ENCODE data around the gene UBE2J1. TPM values are rescaled to one million over a fixed set of nuclear protein-coding genes. Genes with fewer than 3 reads are reported as not detected.

UBE2J1 gene
- total and polyA plus RNA-seq, 3 experiments from 2014 or later: 27.1 to 36.0 (median 27.2) TPM

- Mint-ChIP-seq H3K27ac (no peak overlapping the region), H3K4me1 (no peaks in the 10 kb centered on the region), H3K36me3 (peaks cover 0 to 13% (median 6%) of the 10 kb centered on the region in 3 donors), H3K4me3 (no peak overlapping the region), H3K9me3 (peaks cover 0 to 7% (median 4%) of the 10 kb centered on the region in 5 donors), H3K27me3 (peaks cover 4 to 8% of the 10 kb centered on the region in 2 donors)
- ChIA-PET POLR2A (interaction anchor here (0.6 kb wide), 1 partner anchor 24 kb away, joined by 3 read pairs; no protein-coding TSS in a partner anchor), CTCF (interaction anchor here (0.8 to 0.9 kb wide), 2 partner anchors 17 kb away, joined by 3 read pairs; no protein-coding TSS in a partner anchor)
- Histone ChIP-seq H3K9me3 (ENCODE audit: low read length) (no peaks in the 10 kb centered on the region), H3K36me3 (ENCODE audit: insufficient read depth, low read length) (no peaks in the 10 kb centered on the region), H3K4me3 (ENCODE audit: low read length) (no peak overlapping the region), H3K27ac (ENCODE audit: low read depth, low read length) (no peak overlapping the region), H3K27me3 (ENCODE audit: insufficient read depth, low read length, poor library complexity, severe bottlenecking) (no peaks in the 10 kb centered on the region), H3K4me1 (ENCODE audit: insufficient read depth, low read length) (no peaks in the 10 kb centered on the region)
- no peak for DNase-seq
Measured at GRCh38 chr6:89388846-89389245, 36.3 kb upstream of the UBE2J1 start.

DNA sequence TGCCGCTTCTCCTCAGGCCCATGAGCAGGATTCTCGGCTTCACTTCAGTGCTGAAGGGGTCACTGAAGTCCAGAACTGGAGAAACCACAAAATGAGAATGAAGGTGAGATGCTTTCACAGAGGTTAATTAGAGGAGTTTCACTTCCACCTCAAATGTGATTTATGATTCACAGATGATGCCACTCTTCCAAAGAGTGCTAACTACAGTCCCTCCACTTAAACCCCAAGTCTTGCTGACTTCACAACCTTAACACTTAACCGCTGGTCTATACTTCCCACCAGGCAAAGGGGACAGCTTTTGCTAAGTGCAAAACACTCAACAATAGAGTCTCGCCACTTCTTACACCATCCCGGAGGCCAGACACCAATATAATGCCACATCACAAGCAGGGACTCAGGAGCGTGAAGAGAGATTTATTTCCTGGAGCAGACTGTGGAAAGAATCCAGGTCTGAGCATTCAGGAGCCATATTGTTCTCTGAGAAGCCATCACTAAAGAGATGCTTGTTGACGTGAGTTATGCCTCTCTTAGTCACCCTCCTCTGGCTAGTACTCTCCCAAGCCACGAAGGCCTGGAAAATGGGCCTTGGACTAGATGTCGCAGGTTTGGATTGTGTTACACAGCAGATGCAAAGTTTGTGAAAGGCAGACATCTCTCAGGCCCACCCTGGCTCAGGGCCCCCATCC is 35.1 kb upstream of the UBE2J1 start:
- Mint-ChIP-seq H3K4me3 (no peak overlapping the region), H3K9me3 (peaks cover 0 to 2% (median 0%) of the 10 kb centered on the region in 5 donors), H3K36me3 (peaks cover 0 to 4% (median 0%) of the 10 kb centered on the region in 3 donors), H3K4me1 (no peaks in the 10 kb centered on the region), H3K27ac (peak overlapping the region in 1 of 8 donors; percentile 64), H3K27me3 (peaks cover 3 to 11% of the 10 kb centered on the region in 2 donors)
- CTCF ChIA-PET: interaction anchor here (0.9 kb wide), 1 partner anchor 16 kb away, joined by 3 read pairs; no protein-coding TSS in a partner anchor
- H3K27ac ChIP-seq (ENCODE audit: low read depth, low read length): no peak overlapping the region
- no peaks in the 10 kb centered on the region for H3K27me3 ChIP-seq (ENCODE audit: insufficient read depth, low read length, poor library complexity, severe bottlenecking)
- no peak for DNase-seq
- no peaks in the 10 kb centered on the region for H3K9me3 ChIP-seq (ENCODE audit: low read length)
- H3K4me3 ChIP-seq (ENCODE audit: low read length): no peak overlapping the region
- POLR2A ChIA-PET: interaction anchor here (1.0 kb wide), 1 partner anchor 8 kb away, joined by 3 read pairs; no protein-coding TSS in a partner anchor
- no peaks in the 10 kb centered on the region for H3K36me3 ChIP-seq (ENCODE audit: insufficient read depth, low read length)
- H3K4me1 ChIP-seq (ENCODE audit: insufficient read depth, low read length): no peaks in the 10 kb centered on the region

- Histone ChIP-seq H3K9me3 (ENCODE audit: low read length) (no peaks in the 10 kb centered on the region), H3K36me3 (ENCODE audit: insufficient read depth, low read length) (no peaks in the 10 kb centered on the region), H3K27ac (ENCODE audit: low read depth, low read length) (no peak overlapping the region), H3K27me3 (ENCODE audit: insufficient read depth, low read length, poor library complexity, severe bottlenecking) (no peaks in the 10 kb centered on the region), H3K4me1 (ENCODE audit: insufficient read depth, low read length) (no peaks in the 10 kb centered on the region), H3K4me3 (ENCODE audit: low read length) (no peak overlapping the region)
- CTCF ChIA-PET: no interaction called here
- peaks cover 0 to 4% (median 0%) of the 10 kb centered on the region in 3 donors for H3K36me3 Mint-ChIP-seq
- peaks cover 0 to 2% (median 0%) of the 10 kb centered on the region in 5 donors for H3K9me3 Mint-ChIP-seq
- H3K27me3 Mint-ChIP-seq: peaks cover 3 to 11% of the 10 kb centered on the region in 2 donors
- H3K4me3 Mint-ChIP-seq: no peak overlapping the region
- no peaks in the 10 kb centered on the region for H3K4me1 Mint-ChIP-seq
- POLR2A ChIA-PET: no interaction called here
- H3K27ac Mint-ChIP-seq: no peak overlapping the region
- DNase-seq: no peak
Measured at GRCh38 chr6:89386917-89387491, 34.5 kb upstream of the UBE2J1 start.

GRCh38 chr6:89385846-89386245 is 33.3 kb upstream of the UBE2J1 start:
- Mint-ChIP-seq H3K4me3 (no peak overlapping the region), H3K4me1 (no peaks in the 10 kb centered on the region), H3K36me3 (peaks cover 0 to 2% (median 0%) of the 10 kb centered on the region in 3 donors), H3K27ac (no peak overlapping the region), H3K9me3 (peaks cover 0 to 2% (median 0%) of the 10 kb centered on the region in 5 donors), H3K27me3 (peaks cover 3 to 11% of the 10 kb centered on the region in 2 donors)
- H3K4me1 ChIP-seq (ENCODE audit: insufficient read depth, low read length): no peaks in the 10 kb centered on the region
- H3K4me3 ChIP-seq (ENCODE audit: low read length): no peak overlapping the region
- H3K9me3 ChIP-seq (ENCODE audit: low read length): no peaks in the 10 kb centered on the region
- H3K36me3 ChIP-seq (ENCODE audit: insufficient read depth, low read length): no peaks in the 10 kb centered on the region
- ChIA-PET CTCF (interaction anchor here (1.5 kb wide), 1 partner anchor 14 kb away, joined by 4 read pairs; no protein-coding TSS in a partner anchor), POLR2A (no interaction called here)
- H3K27ac ChIP-seq (ENCODE audit: low read depth, low read length): no peak overlapping the region
- H3K27me3 ChIP-seq (ENCODE audit: insufficient read depth, low read length, poor library complexity, severe bottlenecking): no peaks in the 10 kb centered on the region
- DNase-seq: no peak

GRCh38 chr6:89385156-89385667 is 32.7 kb upstream of the UBE2J1 start:
- Mint-ChIP-seq H3K9me3 (no peaks in the 10 kb centered on the region), H3K27ac (no peak overlapping the region), H3K4me1 (no peaks in the 10 kb centered on the region), H3K4me3 (no peak overlapping the region), H3K36me3 (no peaks in the 10 kb centered on the region), H3K27me3 (peaks cover 3 to 10% of the 10 kb centered on the region in 2 donors)
- H3K4me3 ChIP-seq (ENCODE audit: low read length): no peak overlapping the region
- H3K9me3 ChIP-seq (ENCODE audit: low read length): no peaks in the 10 kb centered on the region
- no peak for DNase-seq
- H3K4me1 ChIP-seq (ENCODE audit: insufficient read depth, low read length): no peaks in the 10 kb centered on the region
- H3K36me3 ChIP-seq (ENCODE audit: insufficient read depth, low read length): no peaks in the 10 kb centered on the region
- H3K27ac ChIP-seq (ENCODE audit: low read depth, low read length): no peak overlapping the region
- no peaks in the 10 kb centered on the region for H3K27me3 ChIP-seq (ENCODE audit: insufficient read depth, low read length, poor library complexity, severe bottlenecking)
- ChIA-PET CTCF (interaction anchor here (1.5 kb wide), 1 partner anchor 13 kb away, joined by 4 read pairs; no protein-coding TSS in a partner anchor), POLR2A (no interaction called here)

DNA sequence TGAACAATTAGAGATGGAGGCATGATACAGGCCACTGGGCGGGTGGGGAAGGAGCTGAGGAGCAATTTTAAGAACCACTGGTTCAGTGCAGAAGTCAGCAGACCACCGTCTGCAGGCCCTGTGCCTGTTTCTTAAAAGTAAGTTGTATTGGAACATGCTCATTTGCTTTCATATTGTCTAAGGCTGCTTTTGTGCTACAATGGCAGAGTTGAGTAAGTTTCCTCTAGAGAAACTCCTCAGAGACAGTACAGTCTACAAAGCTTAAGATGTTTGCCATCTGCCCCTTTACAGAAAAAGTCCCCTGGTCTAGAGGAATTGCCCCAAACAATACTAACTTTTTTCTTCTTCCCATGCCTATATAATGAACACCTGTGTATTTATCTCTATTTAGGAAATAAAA is 28.5 kb upstream of the UBE2J1 start:
- H3K9me3 ChIP-seq (ENCODE audit: low read length): no peaks in the 10 kb centered on the region
- H3K9me3 Mint-ChIP-seq: no peaks in the 10 kb centered on the region
- POLR2A ChIA-PET: no interaction called here
- no peaks in the 10 kb centered on the region for H3K27me3 ChIP-seq (ENCODE audit: insufficient read depth, low read length, poor library complexity, severe bottlenecking)
- peaks cover 2% of the 10 kb centered on the region for H3K4me1 ChIP-seq (ENCODE audit: insufficient read depth, low read length)
- no peaks in the 10 kb centered on the region for H3K36me3 ChIP-seq (ENCODE audit: insufficient read depth, low read length)
- no peak overlapping the region for H3K27ac Mint-ChIP-seq
- CTCF ChIA-PET: interaction anchor here (1.7 kb wide), 1 partner anchor 9 kb away, joined by 7 read pairs; no protein-coding TSS in a partner anchor
- no peak overlapping the region for H3K27ac ChIP-seq (ENCODE audit: low read depth, low read length)
- H3K4me3 Mint-ChIP-seq: no peak overlapping the region
- peaks cover 3 to 7% (median 4%) of the 10 kb centered on the region in 3 donors for H3K4me1 Mint-ChIP-seq
- no peaks in the 10 kb centered on the region for H3K36me3 Mint-ChIP-seq
- peaks cover 3 to 13% of the 10 kb centered on the region in 2 donors for H3K27me3 Mint-ChIP-seq
- no peak for DNase-seq
- H3K4me3 ChIP-seq (ENCODE audit: low read length): no peak overlapping the region

- ChIA-PET POLR2A (interaction anchor here (1.2 kb wide), 1 partner anchor 9 kb away, joined by 3 read pairs; no protein-coding TSS in a partner anchor), CTCF (interaction anchor here (1.3 to 2.1 kb wide), 2 partner anchors 28 to 397 kb away, joined by 3 to 5 read pairs; no protein-coding TSS in a partner anchor)
- peaks cover 14 to 19% (median 16%) of the 10 kb centered on the region in 3 donors for H3K4me1 Mint-ChIP-seq
- no peak overlapping the region for H3K27ac ChIP-seq (ENCODE audit: low read depth, low read length)
- no peak for DNase-seq
- no peaks in the 10 kb centered on the region for H3K9me3 ChIP-seq (ENCODE audit: low read length)
- no peak overlapping the region for H3K27ac Mint-ChIP-seq
- H3K27me3 ChIP-seq (ENCODE audit: insufficient read depth, low read length, poor library complexity, severe bottlenecking): no peaks in the 10 kb centered on the region
- H3K9me3 Mint-ChIP-seq: no peaks in the 10 kb centered on the region
- no peaks in the 10 kb centered on the region for H3K36me3 Mint-ChIP-seq
- H3K36me3 ChIP-seq (ENCODE audit: insufficient read depth, low read length): no peaks in the 10 kb centered on the region
- no peak overlapping the region for H3K4me3 Mint-ChIP-seq
- peaks cover 10% of the 10 kb centered on the region for H3K4me1 ChIP-seq (ENCODE audit: insufficient read depth, low read length)
- no peak overlapping the region for H3K4me3 ChIP-seq (ENCODE audit: low read length)
- peaks cover 3 to 13% of the 10 kb centered on the region in 2 donors for H3K27me3 Mint-ChIP-seq
Measured at GRCh38 chr6:89379281-89379680, 26.8 kb upstream of the UBE2J1 start.

DNA sequence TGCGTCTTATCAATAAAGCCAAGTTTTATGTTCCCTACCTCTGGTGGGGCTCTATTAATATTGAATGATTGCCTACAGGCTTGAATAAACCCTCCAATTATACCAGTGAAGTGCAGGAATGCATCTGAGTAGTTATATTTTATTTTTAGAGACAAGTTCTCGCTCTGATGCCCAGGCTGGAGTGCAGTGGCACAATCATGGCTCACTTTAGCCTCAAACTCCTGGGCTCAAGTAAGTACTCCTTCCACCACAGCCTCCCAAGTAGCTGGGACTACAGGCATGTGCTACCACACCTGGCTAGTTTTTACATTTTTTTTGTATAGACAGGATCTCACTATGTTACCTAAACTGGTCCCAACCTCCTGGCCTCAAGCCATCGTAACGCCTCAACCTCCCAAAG is 26.1 kb upstream of the UBE2J1 start:
- Histone ChIP-seq H3K9me3 (ENCODE audit: low read length) (no peaks in the 10 kb centered on the region), H3K36me3 (ENCODE audit: insufficient read depth, low read length) (no peaks in the 10 kb centered on the region), H3K27me3 (ENCODE audit: insufficient read depth, low read length, poor library complexity, severe bottlenecking) (no peaks in the 10 kb centered on the region), H3K4me3 (ENCODE audit: low read length) (no peak overlapping the region), H3K27ac (ENCODE audit: low read depth, low read length) (no peak overlapping the region), H3K4me1 (ENCODE audit: insufficient read depth, low read length) (peaks cover 10% of the 10 kb centered on the region)
- Mint-ChIP-seq H3K27me3 (peaks cover 3 to 13% of the 10 kb centered on the region in 2 donors), H3K4me3 (no peak overlapping the region), H3K36me3 (no peaks in the 10 kb centered on the region), H3K4me1 (peaks cover 14 to 24% (median 16%) of the 10 kb centered on the region in 3 donors), H3K9me3 (no peaks in the 10 kb centered on the region), H3K27ac (no peak overlapping the region)
- CTCF ChIA-PET: interaction anchor here (1.3 to 2.1 kb wide), 2 partner anchors 27 to 396 kb away, joined by 3 to 5 read pairs; no protein-coding TSS in a partner anchor
- POLR2A ChIA-PET: no interaction called here
- no peak for DNase-seq

Data from CD8-positive, alpha-beta memory T cell (primary cell).